HG03060 (cell line): ENCODE results near the gene SSH2.
"Not testable (repeated sequence)": the region's sequence is repeated elsewhere in the genome, so short reads cannot be mapped to it uniquely, and the experiment has no call there.

Experiments used
- ATAC-seq: cut with Tn5 transposase; IDR thresholded peaks from one replicate; pipeline ENCODE4 v1.9.1; 2021; ENCODE audit warnings: low read depth, moderate number of reproducible peaks; ENCODE audit not compliant: unreplicated experiment

SSH2 gene

GRCh38 chr17:29930409-29931010, 482 bp upstream of the SSH2 start:
- no peak for ATAC-seq

GRCh38 chr17:29929006-29929532, 959 bp downstream of the SSH2 start:
- ATAC-seq, result no peak

GRCh38 chr17:29927546-29927945, 2.5 kb downstream of the SSH2 start:
- no peak for ATAC-seq

GRCh38 chr17:29924786-29925185, 5.2 kb downstream of the SSH2 start:
- no peak for ATAC-seq

DNA sequence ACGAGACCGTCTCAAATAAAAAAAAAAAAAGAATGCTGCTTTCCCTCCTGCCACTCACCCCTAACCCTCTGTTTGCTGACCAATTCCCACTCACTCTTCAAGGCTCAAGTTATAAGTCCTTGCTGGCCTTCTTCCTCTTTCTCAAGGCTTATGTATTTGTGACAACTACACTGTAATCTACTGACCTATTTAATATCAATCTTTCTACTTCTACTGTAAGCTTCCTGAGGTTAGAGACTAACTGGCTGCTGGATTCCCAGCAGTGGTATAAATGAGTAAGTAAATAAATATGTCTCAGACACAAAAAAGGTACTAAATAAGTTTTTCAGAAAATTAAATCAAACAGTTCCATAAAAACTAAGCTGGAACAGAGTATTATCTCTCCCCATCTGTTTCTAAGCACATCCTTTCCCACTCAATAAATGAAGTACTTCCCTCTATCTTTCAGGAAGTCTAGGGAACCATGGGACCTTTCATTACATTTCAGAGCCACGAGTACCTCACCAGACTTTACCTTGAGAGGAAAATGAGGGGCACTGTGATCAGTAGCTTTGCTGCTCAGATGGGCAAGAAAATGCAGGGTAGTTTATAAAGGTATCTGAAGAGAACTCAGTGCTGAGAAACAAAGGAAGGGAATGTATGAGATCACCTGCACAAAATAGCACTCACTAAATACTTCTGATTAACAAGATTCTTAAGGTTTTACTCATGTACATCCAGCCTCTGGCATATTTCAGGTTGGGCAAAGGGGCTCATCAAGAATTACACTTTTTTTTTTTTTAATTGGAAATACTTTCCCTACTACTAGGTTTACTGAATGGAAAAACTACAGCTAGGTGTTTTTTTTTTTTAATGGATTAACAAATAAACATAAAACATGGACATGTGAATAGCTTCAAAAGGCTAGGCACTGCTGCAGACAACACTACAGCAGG, 10.8 kb downstream of the SSH2 start:
- no peak for ATAC-seq

DNA sequence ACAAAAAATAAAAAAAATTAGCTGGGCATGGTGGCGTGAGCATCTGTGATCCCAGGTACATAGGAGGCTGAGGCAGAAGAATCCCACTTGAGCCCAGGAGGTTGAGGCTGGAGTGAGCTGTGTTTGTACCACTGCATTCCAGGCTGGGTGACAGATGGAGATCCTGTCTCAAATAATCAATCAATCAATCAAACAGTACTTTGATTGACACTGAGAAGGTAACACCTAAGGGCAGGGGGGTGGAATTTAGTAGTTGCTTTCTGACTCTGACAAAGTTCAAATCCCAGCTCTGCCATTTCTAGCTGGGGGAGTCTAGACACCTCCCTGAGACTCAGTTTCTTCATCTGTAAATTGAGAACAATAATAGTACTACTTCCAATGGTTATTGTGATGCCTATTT, 12.0 kb downstream of the SSH2 start:
- ATAC-seq, result no peak

DNA sequence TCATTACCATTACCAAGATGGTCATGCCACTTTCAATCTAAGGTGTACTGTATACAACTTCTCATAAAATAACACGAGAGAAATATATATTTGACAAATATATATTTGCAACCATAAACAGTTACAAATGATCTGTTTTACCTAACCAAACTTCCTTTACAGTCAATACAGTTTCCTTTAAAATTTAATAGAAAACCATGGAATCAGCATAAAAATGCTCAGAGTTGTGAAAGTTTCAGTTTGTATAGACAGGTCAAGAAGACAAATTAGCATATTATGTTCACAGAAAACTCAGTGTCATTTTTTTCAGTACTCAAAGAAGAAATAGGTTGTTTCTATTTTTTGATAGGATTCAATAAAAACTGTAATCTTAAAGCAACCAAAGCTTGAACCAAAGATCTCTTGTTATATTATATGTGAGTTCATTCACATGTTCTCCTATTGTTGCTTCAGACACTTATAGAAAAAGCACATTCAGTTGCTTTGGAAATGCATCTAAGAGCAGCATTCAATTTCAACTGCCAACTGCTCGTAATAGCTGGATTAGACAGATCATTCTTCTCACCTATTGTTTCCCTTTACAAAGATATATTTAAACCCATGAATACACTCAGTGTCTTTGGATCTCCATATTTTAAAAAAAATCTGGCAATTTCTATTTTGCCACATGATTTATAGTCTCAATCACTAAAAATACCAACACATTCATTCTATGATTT, 15.1 kb downstream of the SSH2 start:
- ATAC-seq, result no peak

DNA sequence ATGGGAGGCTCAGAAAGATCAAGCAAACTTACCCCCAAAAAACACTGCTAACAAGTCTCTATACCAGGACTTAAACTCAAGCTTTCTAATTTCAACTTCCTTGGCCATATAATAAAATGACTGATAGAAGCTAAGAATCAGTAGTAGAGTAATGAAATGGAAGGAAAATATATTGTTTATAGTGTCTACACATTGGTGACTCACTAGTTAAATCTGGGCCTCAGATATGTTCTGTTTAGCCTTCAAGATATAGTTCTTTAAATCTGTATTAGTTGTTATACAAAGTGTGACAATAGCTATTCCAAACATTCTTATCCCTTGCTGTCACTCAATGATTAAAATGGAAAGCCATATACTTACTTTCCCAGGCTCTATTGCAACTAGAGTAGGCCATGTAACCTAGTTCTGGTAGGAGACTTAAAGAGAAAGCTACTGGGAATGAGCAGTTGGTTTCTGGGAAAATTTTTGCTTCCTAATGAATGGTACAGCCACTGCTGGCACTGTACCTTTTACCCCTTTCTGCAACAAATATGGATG, 18.3 kb downstream of the SSH2 start:
- no peak for ATAC-seq

GRCh38 chr17:29909236-29910003, 20.6 kb downstream of the SSH2 start:
- ATAC-seq, result no peak

DNA sequence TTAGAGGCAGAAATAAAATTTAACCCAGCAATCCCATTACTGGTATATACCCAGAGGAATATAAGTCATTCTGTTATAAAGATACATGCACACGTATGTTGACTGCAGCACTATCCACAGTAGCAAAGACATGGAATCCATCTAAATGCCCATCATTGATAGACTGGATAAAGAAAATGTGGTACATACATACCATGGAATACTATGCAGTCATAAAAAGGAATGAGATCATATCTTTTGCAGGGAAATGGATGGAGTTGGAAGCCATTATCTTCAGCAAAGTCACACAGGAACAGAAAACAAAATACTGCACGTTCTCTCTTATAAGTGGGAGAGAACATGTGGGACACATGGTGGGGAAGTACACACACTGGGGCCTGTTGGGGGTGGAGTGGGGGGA, 23.1 kb downstream of the SSH2 start:
- ATAC-seq, result no peak

GRCh38 chr17:29905879-29906167, 24.2 kb downstream of the SSH2 start:
- ATAC-seq, result no peak

DNA sequence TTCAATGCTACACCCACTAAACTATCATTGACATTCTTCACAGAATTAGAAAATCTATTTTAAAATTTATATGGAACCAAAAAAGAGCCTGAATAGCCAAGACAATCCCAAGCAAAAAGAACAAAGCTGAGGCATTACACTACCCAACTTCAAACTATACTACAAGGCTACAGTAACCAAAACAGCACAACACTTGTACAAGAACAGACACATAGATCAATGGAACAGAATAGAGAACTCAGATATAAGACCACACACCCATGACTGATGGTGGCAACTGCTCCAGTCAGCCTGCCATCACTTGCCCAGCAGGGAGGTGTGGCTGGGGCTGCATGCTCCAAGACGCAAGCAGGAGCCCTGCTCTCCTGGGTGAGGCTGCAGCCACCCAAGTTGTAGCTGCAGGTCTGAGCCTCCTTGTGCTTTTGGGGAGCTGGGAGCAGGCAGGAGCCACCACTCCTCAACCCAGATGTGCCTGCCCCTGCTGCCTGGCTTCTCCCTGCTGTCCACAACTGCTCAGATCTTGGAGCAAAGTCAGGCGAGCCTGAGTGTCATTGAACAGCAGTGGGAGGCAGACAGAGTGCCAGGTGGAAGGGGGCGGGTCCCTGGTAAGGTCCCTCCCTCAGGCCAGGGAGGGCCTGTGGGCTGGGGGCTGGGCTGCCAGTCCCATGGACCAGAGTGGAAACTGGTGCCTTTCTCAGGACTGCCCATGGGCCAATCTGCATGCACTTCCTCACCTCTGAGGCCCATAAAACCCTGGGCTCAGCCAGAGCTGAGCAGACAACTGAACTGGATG, 24.7 kb downstream of the SSH2 start:
- no peak for ATAC-seq

- ATAC-seq, result no peak
These were observed 26.6 kb downstream of the SSH2 start for GRCh38 chr17:29903471-29903870.

GRCh38 chr17:29897136-29897535, 32.9 kb downstream of the SSH2 start:
- ATAC-seq, result not testable (repeated sequence)

- no peak for ATAC-seq
These were observed 37.8 kb downstream of the SSH2 start for GRCh38 chr17:29892201-29892600.

GRCh38 chr17:29891131-29891530, 38.9 kb downstream of the SSH2 start:
- ATAC-seq, result no peak

GRCh38 chr17:29885031-29885640, 44.9 kb downstream of the SSH2 start:
- no peak for ATAC-seq

DNA sequence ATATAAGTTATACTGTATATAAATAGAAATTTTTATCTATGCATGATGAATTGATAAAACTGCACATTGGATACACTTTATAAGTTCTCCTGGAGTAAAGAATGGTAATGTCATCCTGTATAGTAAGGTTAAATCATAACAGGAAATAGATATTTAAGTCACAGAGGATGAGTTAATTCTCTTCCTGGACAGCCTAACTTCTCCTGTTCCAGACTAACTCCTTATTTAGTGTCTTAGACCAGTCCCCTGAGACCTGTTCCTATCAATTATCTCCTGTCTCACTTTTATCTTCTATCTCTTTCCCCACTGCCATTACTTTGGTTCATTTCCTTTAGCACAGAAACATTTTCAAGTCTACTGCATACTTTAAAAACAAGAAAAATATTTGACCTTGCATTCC, 46.5 kb downstream of the SSH2 start:
- ATAC-seq, result no peak

- no peak for ATAC-seq
These were observed 48.8 kb downstream of the SSH2 start for GRCh38 chr17:29881256-29881655.
